Measurements from ENCODE around the gene ITSN1.

DNA sequence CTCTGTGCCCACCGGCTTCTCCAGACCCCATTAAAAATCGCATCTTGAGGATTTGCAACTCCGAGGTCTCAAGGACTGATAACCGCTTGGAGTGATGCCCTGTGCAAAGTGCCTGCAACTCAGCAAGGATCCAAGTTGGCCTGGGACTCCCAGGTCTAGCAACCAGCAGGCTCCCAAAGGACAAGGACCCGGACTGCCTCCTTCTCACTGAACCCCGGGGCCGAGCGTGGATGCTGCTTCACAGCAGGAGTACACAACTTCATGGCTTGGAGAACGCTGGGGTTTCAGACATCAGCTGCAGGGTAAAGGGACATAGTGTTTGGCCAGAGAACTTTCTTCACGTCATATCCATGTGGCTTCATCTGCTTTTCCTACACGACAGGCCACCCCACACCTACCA, 208.1 kb downstream of the ITSN1 start:
- TF ChIP-seq POLR2A (IDR thresholded peaks at IDR 0.05), result no peak
- TF ChIP-seq, protein P1, sequence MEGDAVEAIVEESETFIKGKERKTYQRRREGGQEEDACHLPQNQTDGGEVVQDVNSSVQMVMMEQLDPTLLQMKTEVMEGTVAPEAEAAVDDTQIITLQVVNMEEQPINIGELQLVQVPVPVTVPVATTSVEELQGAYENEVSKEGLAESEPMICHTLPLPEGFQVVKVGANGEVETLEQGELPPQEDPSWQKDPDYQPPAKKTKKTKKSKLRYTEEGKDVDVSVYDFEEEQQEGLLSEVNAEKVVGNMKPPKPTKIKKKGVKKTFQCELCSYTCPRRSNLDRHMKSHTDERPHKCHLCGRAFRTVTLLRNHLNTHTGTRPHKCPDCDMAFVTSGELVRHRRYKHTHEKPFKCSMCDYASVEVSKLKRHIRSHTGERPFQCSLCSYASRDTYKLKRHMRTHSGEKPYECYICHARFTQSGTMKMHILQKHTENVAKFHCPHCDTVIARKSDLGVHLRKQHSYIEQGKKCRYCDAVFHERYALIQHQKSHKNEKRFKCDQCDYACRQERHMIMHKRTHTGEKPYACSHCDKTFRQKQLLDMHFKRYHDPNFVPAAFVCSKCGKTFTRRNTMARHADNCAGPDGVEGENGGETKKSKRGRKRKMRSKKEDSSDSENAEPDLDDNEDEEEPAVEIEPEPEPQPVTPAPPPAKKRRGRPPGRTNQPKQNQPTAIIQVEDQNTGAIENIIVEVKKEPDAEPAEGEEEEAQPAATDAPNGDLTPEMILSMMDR (IDR thresholded peaks at IDR 0.05 in 4 of 5, conservative IDR thresholded peaks at IDR 0.05 in 1 of 5), result no peak

All from gastrocnemius medialis (tissue), 4 donors.